Stomach (tissue), 4 donors: ENCODE results near the gene CACNG5.

ENCODE experiments used
- EP300 ChIP-seq: sonication (generic); formaldehyde crosslinking; IDR thresholded peaks from one replicate; pipeline ENCODE4 v1.6.1; 2017; ENCODE audit warnings: antibody characterized with exemption
- POLR2A ChIP-seq, 4 donors: fragments of 450-650 bp; IDR thresholded peaks; one replicate each; pipeline ENCODE4 v1.6.1; 2016; ENCODE audit warnings: antibody characterized with exemption in 4 of 4, control low read depth in 2 of 4, mild to moderate bottlenecking in 1 of 4, moderate library complexity in 1 of 4
- POLR2AphosphoS5 ChIP-seq, 3 donors: sonication (generic); formaldehyde crosslinking; IDR thresholded peaks; one replicate each; pipeline ENCODE4 v1.6.1; 2016; ENCODE audit warnings: antibody characterized with exemption in 3 of 3
- TF ChIP-seq, protein P1 (sequence below), 7 experiments: fragments of 450-650 bp in 4 of 7; fragments of 200-600 bp in 3 of 7; sonication (generic) in 3 of 7; IDR thresholded peaks; one replicate each; pipeline ENCODE4 v1.5.1; 2016 to 2019; ENCODE audit warnings: antibody characterized with exemption in 7 of 7, control low read depth in 2 of 7, mild to moderate bottlenecking in 1 of 7

DNA sequence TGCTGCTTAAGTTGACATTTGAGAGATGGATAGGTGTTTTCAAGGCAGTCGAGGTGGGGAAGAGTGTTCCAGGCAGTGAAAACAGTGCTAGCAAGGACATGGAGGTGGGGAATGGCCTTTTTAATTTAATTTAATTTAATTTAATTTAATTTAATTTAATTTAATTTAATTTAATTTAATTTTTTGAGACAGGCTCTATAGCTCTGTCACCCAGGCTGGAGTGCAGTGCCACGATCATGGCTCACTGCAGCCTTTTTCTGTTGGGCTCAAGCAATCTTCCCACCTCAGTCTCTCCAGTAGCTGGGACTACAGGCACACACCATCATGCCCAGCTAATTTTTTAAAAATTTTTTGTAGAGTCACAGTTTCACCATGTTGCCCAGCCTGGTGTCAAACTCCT, 97.4 kb downstream of the CACNG5 start:
- TF ChIP-seq, protein P1, sequence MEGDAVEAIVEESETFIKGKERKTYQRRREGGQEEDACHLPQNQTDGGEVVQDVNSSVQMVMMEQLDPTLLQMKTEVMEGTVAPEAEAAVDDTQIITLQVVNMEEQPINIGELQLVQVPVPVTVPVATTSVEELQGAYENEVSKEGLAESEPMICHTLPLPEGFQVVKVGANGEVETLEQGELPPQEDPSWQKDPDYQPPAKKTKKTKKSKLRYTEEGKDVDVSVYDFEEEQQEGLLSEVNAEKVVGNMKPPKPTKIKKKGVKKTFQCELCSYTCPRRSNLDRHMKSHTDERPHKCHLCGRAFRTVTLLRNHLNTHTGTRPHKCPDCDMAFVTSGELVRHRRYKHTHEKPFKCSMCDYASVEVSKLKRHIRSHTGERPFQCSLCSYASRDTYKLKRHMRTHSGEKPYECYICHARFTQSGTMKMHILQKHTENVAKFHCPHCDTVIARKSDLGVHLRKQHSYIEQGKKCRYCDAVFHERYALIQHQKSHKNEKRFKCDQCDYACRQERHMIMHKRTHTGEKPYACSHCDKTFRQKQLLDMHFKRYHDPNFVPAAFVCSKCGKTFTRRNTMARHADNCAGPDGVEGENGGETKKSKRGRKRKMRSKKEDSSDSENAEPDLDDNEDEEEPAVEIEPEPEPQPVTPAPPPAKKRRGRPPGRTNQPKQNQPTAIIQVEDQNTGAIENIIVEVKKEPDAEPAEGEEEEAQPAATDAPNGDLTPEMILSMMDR (IDR thresholded peaks at IDR 0.05) = no peak
- TF ChIP-seq EP300 = no peak
- TF ChIP-seq POLR2A (IDR thresholded peaks at IDR 0.05) = no peak
- TF ChIP-seq POLR2AphosphoS5 (IDR thresholded peaks at IDR 0.05) = no peak
